Measurements from ENCODE around the gene ABCD4.
"Not testable (repeated sequence)": the region's sequence is repeated elsewhere in the genome, so short reads cannot be mapped to it uniquely, and the experiment has no call there.

ABCD4 gene

DNA sequence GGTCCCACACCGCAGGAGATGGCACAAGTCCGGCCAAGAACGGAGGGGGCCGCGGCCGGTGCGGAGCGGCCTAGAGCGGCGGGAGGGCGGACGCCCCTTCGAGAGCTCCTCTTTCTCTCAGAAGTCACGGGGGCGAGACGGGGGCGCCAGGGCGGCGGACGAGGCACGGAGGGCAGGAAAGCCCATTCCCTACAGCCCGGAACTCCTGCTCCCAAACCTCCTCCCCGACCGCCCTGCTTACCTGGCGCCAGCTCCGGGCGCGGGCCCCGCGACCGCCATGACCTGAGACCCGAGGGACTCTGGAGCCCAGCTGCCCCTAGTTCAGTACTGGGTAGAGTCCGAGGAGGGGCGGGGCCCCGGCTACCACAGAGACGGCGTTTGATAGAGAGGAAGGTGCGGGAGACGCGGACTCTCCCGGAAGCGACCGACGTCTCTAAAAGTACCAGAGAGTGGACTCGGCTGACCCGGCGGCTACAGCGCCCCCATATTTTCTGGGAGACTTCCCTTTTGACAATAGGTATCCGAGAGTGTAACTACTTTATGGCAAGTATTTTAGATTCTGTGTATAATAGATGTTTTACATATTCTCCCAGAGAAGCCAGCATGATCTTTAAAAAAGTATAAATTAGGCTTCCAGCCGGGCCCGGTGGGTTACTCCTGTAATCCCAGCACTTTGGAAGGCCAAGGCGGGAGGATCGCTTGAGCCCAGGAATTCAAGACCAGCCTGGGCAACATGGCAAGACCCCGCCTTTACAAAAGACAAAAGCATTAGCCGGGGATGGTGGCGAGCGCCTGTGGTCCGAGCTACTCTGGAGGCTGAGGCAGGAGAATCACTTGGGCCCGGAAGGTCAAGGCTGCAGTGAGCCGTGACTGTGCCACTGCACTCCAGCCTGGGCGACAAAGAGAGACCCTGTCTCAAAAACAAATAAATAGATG lies at the start of gene ABCD4:
TSS of gene ABCD4 (minus strand) at position 301 of the 936 bp plus-strand sequence. CDS start at position 279, 22 bp downstream.
- DNase-seq (ENCODE audit: low read depth in 2 of 2, low spot score in 1 of 2), result peak; percentile 63 to 77

- no peak for DNase-seq (ENCODE audit: low read depth in 2 of 2, low spot score in 1 of 2)
These were observed 48.2 kb upstream of the ABCD4 start for GRCh38 chr14:74350928-74351323.

DNA sequence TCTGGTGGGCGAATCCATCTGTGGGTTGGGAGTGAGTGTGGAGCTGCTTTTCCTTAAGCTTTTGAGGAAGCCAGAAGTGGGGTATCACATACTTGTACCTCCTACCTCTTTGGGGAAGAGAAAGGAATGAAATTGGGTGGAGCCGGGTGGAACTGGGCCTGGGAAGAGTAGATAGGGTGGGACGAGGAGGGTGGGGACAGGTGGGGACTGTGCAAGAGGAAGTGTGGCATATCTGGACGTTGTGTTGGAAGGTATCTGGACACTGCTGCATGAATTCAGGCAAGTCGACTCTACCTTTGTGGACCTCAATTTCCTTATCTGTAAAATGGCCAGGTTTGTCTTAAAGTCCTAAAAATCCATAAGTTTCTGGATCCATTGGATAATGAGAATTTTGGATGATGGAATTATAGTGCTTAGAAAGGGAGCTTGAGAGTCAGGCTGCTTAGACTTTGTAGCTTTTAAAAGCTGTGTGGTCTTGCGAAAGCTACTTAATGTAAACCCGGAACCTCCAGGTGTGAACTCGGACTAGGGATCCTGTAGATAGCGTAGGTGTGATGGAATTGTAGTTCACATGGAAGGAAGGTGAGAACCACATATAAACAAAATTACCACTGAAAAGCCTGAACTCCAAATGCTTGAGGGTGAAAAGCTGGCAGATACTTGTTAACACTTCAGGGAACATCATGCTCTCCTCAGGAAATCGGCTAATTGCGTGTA lies 47.6 kb upstream of the ABCD4 start:
- DNase-seq (ENCODE audit: low read depth in 2 of 2, low spot score in 1 of 2), result no peak

- DNase-seq (ENCODE audit: low read depth in 2 of 2, low spot score in 1 of 2), result no peak
These were observed 47.0 kb upstream of the ABCD4 start for GRCh38 chr14:74349757-74350156.

DNA sequence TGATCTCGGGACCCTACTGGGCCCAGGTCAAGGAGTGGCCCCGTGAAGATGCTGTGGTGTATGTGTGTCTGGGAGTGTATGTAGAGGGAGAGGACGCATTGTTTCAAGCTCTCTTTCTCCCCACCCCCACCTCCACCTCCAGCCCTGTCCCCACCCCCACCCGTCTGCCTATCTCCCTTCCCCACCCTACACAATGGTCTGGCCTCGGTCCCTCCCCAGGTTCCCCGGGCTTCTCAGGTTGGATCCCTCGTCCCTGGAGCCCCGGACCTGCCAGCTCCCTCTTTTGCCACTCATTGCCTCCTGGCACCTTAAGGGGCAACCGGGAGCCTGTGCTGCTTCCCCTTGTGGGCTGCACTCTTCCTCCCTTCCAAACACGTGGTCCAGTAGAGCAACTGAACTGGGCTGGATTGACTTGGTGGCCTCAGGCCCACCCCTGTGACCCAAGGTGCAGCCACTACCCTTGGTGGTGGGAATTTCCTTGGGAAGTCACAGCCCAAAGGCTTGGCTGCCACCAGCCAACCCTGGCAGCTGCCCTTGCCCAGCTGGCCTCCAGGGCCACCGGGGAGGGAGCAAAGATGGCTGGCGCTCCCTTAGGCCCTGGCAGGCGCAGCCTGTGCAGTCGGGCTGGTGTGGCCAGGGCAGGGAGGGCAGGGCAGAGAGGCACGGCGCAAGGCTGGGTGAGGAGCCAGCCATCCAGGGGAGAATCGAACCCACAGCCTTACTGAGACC lies 46.2 kb upstream of the ABCD4 start:
- no peak for DNase-seq (ENCODE audit: low read depth in 2 of 2, low spot score in 1 of 2)

GRCh38 chr14:74348241-74348734 lies 45.6 kb upstream of the ABCD4 start, which contains the start of gene VRTN:
Gene VRTN, plus strand, starts transcription at chr14:74348471. Its CDS starts 8,313 bp downstream, at chr14:74356784.
- no peak for DNase-seq (ENCODE audit: low read depth in 2 of 2, low spot score in 1 of 2)

DNA sequence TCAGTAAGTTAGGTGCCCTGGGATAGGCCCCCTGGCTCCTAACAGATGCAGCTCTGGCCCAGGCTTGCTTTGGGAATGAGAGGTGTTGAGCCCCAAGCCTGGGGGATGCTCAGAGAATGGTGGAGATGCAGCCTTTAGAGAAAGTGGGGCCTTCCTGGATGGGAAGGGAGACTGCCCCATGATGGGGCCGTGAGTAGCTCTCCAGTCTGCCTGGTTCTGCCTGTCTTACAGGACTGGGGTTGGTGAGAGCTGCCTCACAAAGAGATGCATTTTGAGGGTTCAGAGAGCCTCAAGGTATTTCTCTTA lies 45.0 kb upstream of the ABCD4 start:
- DNase-seq (ENCODE audit: low read depth in 2 of 2, low spot score in 1 of 2), result no peak

GRCh38 chr14:74347097-74347794 lies 44.5 kb upstream of the ABCD4 start:
- DNase-seq (ENCODE audit: low read depth in 2 of 2, low spot score in 1 of 2), result no peak

GRCh38 chr14:74346341-74346740 lies 43.6 kb upstream of the ABCD4 start:
- DNase-seq (ENCODE audit: low read depth in 2 of 2, low spot score in 1 of 2), result no peak

- DNase-seq (ENCODE audit: low read depth in 2 of 2, low spot score in 1 of 2), result no peak
These were observed 31.2 kb upstream of the ABCD4 start for GRCh38 chr14:74333909-74334308.

DNA sequence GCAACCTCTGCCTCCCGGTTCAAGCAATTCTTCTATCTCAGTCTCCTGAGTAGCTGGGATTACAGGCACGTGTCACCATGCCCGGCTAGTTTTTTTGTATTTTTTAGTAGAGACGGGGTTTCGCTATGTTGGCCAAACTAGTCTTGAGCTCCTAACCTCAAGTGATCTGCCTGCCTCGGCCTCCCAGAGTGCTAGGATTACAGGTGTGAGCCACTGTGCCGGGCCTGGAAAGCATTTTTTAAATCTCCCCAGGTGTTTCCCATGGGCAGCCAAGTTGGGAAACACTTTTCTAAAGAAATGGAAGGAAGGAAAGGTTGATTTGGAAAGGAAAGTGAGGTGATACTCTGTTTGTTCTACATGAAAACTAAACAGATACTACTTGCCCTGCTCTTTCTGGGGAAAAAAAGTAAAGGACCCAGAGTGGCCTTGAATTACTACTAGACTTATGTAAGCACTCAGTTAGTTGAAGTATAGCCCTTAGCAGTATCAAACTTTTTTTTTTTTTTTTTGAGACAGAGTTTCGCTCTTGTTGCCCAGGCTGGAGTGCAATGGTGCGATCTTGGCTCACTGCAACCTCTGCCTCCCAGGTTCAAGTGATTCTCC lies 27.3 kb upstream of the ABCD4 start:
- not testable (repeated sequence) for DNase-seq (ENCODE audit: low read depth in 2 of 2, low spot score in 1 of 2)

GRCh38 chr14:74326369-74327152 lies 23.8 kb upstream of the ABCD4 start:
- no peak for DNase-seq (ENCODE audit: low read depth in 2 of 2, low spot score in 1 of 2)

DNA sequence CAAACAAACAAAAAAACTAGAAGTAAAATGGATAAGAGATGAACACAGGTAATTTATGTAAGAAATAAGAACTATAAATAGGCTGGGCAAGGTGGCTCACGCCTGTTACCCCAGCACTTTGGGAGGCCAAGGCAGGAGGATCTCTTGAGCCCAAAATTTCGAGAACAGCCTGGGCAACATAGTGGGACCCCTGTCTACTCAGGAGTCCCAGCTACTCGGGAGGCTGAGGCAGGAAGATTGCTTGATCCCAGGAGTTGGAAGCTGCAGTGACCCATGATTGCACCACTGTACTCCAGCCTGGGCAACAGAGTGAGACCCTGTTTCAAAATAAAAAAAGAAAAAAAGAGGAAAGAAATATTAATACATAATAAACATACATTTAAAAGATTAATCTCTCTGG lies 22.7 kb upstream of the ABCD4 start:
- no peak for DNase-seq (ENCODE audit: low read depth in 2 of 2, low spot score in 1 of 2)

GRCh38 chr14:74324931-74325361 lies 22.2 kb upstream of the ABCD4 start:
- DNase-seq (ENCODE audit: low read depth in 2 of 2, low spot score in 1 of 2), result no peak

DNA sequence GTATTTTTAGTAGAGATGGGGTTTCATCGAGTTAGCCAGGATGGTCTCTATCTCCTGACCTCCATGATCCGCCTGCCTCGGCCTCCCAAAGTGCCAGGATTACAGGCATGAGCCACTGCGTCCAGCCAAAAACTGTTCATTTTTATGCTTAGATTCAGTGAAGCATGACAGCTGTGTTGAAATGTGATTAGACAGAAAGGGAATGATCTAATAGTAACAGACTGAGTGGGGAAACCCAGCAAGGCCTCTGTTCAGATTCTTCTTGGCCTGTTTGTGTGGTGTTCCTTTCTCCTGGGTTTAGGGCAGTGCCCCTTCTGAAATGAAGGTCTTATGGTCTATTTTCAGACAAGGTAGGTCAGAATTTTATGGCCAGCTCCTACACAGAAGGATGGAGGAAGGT lies 11.8 kb upstream of the ABCD4 start:
- DNase-seq (ENCODE audit: low read depth in 2 of 2, low spot score in 1 of 2), result no peak

DNA sequence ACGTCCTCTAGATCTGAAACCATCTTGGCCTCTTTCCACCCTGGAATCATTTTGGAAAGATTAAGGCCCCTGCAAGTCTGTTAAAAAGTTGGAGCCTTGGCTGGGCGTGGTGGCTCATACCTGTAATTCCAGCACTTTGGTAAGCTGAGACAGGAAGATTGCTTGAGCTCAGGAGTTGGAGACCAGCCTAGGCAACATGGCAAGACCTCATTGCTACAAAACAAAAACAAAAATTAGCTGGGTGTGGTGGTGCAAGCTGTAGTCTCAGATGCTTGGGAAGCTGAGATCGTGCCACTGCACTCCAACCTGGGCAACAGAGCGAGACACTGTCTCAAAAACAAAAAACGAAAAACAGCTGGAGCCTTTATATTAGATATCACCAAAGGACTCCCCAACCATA lies 10.9 kb upstream of the ABCD4 start:
- DNase-seq (ENCODE audit: low read depth in 2 of 2, low spot score in 1 of 2), result no peak

GRCh38 chr14:74312161-74312560 lies 9.4 kb upstream of the ABCD4 start:
- no peak for DNase-seq (ENCODE audit: low read depth in 2 of 2, low spot score in 1 of 2)

GRCh38 chr14:74309125-74310022 lies 6.6 kb upstream of the ABCD4 start:
- DNase-seq (ENCODE audit: low read depth in 2 of 2, low spot score in 1 of 2), result no peak

- DNase-seq (ENCODE audit: low read depth in 2 of 2, low spot score in 1 of 2), result no peak
These were observed 6.0 kb upstream of the ABCD4 start for GRCh38 chr14:74308695-74309094.

Measured in stimulated activated CD8-positive, alpha-beta memory T cell treated with anti-CD3 and anti-CD28 coated beads, Interleukin-4, amount 100 ng/mL, for 4 hours (primary cell).